GM18498 (cell line): Measurements from ENCODE around the gene FCF1.

Experiments used
- ATAC-seq: cut with Tn5 transposase; IDR thresholded peaks from one replicate; pipeline ENCODE4 v1.9.1; 2021; ENCODE audit warnings: mild to moderate bottlenecking, moderate library complexity; ENCODE audit not compliant: unreplicated experiment

FCF1 gene

DNA sequence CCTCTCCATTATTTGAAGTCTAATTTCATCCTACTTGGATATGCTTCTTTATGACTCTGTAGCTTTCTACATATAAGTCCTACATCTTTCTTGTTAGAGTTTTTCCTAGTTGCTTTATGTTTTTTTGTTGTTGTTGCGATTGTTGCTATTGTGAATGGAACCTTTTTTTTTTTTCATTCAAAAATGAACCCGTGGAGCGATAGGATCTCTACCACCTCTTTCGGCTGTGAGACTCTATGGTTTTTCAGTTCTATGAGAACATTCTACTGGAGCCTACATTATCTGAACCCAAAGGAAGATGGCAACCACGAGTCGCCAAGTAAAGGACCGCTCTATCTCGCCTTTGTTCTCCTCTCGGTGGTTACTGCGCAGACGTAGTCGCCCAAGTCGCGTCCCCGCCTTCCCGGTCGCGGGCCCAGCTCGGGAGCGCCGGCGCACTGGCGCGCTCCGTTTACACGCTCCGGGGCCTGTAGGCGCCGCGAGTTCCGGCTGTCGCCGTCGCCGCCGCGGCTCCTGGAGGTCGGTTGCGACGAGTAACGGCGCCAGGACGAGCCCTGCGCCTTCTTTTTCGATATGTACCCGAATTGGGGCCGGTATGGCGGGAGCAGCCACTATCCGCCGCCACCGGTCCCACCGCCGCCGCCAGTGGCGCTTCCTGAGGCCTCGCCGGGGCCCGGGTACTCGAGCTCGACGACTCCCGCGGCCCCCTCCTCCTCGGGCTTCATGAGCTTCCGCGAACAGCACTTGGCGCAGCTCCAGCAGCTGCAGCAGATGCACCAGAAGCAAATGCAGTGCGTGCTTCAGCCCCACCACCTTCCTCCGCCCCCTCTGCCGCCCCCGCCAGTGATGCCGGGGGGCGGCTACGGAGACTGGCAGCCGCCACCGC, 50.2 kb downstream of the FCF1 start, which contains the start of gene YLPM1:
Gene YLPM1 (plus strand): TSS at position 400 of the 886 bp plus-strand sequence. CDS start 174 bp downstream, at position 574.
- ATAC-seq = peak; percentile 93

DNA sequence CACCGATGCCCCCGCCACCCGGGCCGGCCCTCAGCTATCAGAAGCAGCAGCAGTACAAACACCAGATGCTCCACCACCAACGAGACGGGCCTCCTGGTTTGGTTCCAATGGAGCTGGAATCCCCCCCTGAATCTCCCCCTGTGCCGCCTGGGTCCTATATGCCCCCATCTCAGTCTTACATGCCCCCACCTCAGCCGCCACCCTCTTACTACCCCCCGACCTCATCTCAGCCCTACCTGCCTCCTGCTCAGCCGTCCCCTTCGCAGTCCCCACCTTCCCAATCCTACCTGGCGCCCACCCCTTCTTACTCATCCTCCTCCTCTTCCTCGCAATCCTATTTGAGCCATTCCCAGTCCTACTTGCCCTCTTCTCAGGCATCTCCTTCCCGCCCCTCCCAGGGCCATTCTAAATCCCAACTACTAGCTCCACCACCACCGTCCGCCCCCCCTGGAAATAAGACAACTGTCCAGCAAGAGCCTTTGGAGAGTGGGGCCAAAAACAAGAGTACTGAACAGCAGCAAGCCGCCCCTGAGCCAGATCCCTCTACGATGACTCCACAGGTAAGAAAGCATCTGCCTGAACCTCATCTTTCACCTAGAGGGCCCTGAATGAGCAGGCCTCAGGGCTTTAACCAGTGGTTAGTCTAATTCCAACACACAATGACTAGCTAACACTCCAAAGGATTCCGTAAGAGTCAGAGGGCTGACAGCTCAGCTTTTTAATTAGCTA, 51.0 kb downstream of the FCF1 start:
- ATAC-seq = no peak

DNA sequence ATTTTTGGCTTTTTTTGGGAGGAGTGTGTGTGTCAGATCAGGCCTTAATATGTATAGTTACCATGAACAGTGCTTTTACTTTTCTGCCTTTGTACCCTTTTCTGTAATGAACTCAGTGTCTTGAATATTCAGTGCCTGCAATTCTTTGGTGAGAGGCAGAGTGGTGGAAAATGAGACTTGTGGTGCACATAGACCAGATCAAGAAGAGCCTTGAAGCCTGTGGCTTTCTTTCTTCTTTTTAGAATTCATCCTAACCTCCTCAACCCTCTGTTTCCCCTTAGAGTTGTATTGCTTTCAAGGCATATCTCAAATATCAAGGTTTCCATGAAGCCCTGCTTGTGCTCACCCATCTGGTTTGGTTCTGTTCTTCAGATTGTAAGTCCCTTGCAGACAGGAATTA, 52.8 kb downstream of the FCF1 start:
- no peak for ATAC-seq

- ATAC-seq = no peak
Observed at GRCh38 chr14:74771399-74771798, 58.5 kb downstream of the FCF1 start.

DNA sequence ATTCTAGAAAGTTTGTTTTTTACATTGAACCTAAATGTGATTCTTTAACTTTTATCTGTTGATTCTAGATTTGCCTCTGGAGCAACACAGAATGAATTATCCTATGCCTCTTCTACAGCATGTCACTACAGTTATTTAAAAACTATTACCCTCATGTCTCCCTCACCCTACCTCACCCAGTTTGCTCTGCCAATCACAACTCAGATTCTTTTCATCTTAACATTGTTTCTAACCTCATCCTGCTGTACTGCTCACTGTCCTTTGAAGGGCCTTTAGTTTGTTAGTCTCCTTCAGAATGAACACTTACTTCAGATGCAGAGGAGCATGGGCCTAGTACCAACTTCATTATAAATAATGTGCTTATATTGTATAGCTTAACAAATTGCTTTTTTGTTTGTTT, 71.7 kb downstream of the FCF1 start:
- no peak for ATAC-seq

- no peak for ATAC-seq
Observed at GRCh38 chr14:74785056-74785613, 72.2 kb downstream of the FCF1 start.

DNA sequence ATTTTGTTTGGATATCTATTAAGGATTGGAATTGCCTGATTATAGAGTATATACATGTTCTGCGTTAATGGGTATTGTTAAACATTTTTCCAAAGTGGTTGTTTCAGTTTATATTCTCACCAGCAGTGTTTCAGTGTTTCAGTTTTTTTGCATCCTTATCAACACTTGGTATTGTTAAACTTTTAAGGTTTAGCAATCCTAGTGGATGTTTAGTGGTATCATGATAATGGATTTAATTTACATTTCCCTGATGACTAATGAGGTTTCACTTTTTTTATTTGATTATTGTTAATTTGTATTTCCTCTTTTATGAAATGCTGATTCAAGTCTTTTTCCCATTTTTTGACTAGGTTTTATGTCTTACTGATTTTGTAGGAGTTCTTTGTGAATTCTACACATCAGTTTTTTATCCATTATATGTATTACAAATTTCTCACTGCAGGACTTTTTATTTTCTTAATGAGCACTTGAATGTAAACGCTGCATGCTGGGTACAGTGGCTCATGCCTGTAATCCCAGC, 73.9 kb downstream of the FCF1 start:
- no peak for ATAC-seq
